Activated CD8-positive, alpha-beta T cell treated with anti-CD3 and anti-CD28 coated beads for 36 hours (primary cell): ENCODE results near the gene WDR54. TPM values are rescaled to one million over a fixed set of nuclear protein-coding genes. Genes with fewer than 3 reads are reported as not detected.

Experiments
- ATAC-seq: fragments of 200-7000 bp; cut with Tn5 transposase; one replicate; pipeline ENCODE4 v1.10.0; 2021; ENCODE audit warnings: mild to moderate bottlenecking, moderate library complexity
- CTCF ChIA-PET: fragments of 350-600 bp; sonication (Branson Sonifier 250); formaldehyde crosslinking; loops from one replicate; lab custom pipeline; 2021; ENCODE audit warnings: antibody characterized with exemption; lab: Charles Lee
- POLR2A ChIA-PET: fragments of 350-600 bp; sonication (Branson Sonifier 250); formaldehyde crosslinking; loops from one replicate; lab custom pipeline; 2021; ENCODE audit warnings: antibody characterized with exemption; lab: Charles Lee
- DNase-seq: peaks from one replicate; pipeline ENCODE4 v3.0.0-alpha.2; 2020
- H3K27ac Mint-ChIP-seq: one replicate; pipeline ENCODE4 v1.8.0; 2021; ENCODE audit warnings: mild to moderate bottlenecking, mixed read lengths
- H3K27me3 Mint-ChIP-seq: one replicate; pipeline ENCODE4 v1.8.0; 2021; ENCODE audit warnings: mixed read lengths
- H3K36me3 Mint-ChIP-seq: one replicate; pipeline ENCODE4 v1.8.0; 2021; ENCODE audit warnings: low read depth, mixed read lengths
- H3K4me1 Mint-ChIP-seq: one replicate; pipeline ENCODE4 v1.8.0; 2021; ENCODE audit warnings: low read depth, mixed read lengths
- H3K4me3 Mint-ChIP-seq: one replicate; pipeline ENCODE4 v1.8.0; 2021; ENCODE audit warnings: mild to moderate bottlenecking, moderate library complexity, mixed read lengths
- H3K9me3 Mint-ChIP-seq: one replicate; pipeline ENCODE4 v1.8.0; 2021; ENCODE audit warnings: mixed read lengths
- CTCF ChIP-seq: fragments of 200-600 bp; IDR thresholded peaks from one replicate; pipeline ENCODE4 v1.8.0; 2022; ENCODE audit warnings: antibody characterized with exemption, mild to moderate bottlenecking
- intact Hi-C: fragments of 100-400 bp; cut with micrococcal nuclease; formaldehyde crosslinking; loops from one replicate; pipeline ENCODE4 v1.10.0; 2022
- total RNA-seq, 2 experiments: library from RNA; stranded (reverse); gene quantifications; one replicate each; pipeline ENCODE4 v1.2.3, GENCODE V29; 2021

WDR54 gene
- total RNA-seq, 2 experiments from 2014 or later = 129 to 132 TPM

GRCh38 chr2:74424139-74424992 lies 2.8 kb downstream of the WDR54 start:
- H3K36me3 Mint-ChIP-seq = peaks cover 20% of the 10 kb centered on the region
- H3K4me1 Mint-ChIP-seq = peaks cover 18% of the 10 kb centered on the region
- intact Hi-C loops = no loop called here
- no peaks in the 10 kb centered on the region for H3K9me3 Mint-ChIP-seq
- TF ChIP-seq CTCF = no peak
- CTCF ChIA-PET = interaction anchor here (0.6 to 1.0 kb wide), 3 partner anchors 9 to 59 kb away, joined by 3 to 4 read pairs (median 3); partner anchors contain the start of genes CCDC142 and TTC31
- ATAC-seq = no peak
- DNase-seq = no peak
- H3K4me3 Mint-ChIP-seq = no peak overlapping the region
- no peaks in the 10 kb centered on the region for H3K27me3 Mint-ChIP-seq
- POLR2A ChIA-PET = interaction anchor here (0.6 to 1.1 kb wide), 2 partner anchors 30 to 204 kb away, joined by 3 to 5 read pairs; partner anchors contain the start of gene INO80B
- H3K27ac Mint-ChIP-seq = no peak overlapping the region

GRCh38 chr2:74424995-74425406 lies 3.5 kb downstream of the WDR54 start:
- POLR2A ChIA-PET = no interaction called here
- TF ChIP-seq CTCF = no peak
- CTCF ChIA-PET = interaction anchor here (0.6 kb wide), 1 partner anchor 58 kb away, joined by 3 read pairs; the partner anchor contains the start of genes CCDC142 and TTC31
- Mint-ChIP-seq H3K4me1 (peaks cover 15% of the 10 kb centered on the region), H3K4me3 (no peak overlapping the region), H3K27ac (no peak overlapping the region), H3K9me3 (no peaks in the 10 kb centered on the region), H3K36me3 (peaks cover 20% of the 10 kb centered on the region), H3K27me3 (no peaks in the 10 kb centered on the region)
- intact Hi-C loops = no loop called here
- DNase-seq (no peak), ATAC-seq (no peak)

GRCh38 chr2:74425523-74425922 lies 4.0 kb downstream of the WDR54 start:
- ChIA-PET CTCF (no interaction called here), POLR2A (no interaction called here)
- DNase-seq (no peak), ATAC-seq (no peak)
- Mint-ChIP-seq H3K27me3 (no peaks in the 10 kb centered on the region), H3K4me3 (no peak overlapping the region), H3K4me1 (peaks cover 11% of the 10 kb centered on the region), H3K27ac (no peak overlapping the region), H3K36me3 (peaks cover 20% of the 10 kb centered on the region), H3K9me3 (no peaks in the 10 kb centered on the region)
- TF ChIP-seq CTCF = no peak
- intact Hi-C loops = no loop called here

- Mint-ChIP-seq H3K4me3 (no peak overlapping the region), H3K9me3 (no peaks in the 10 kb centered on the region), H3K27me3 (no peaks in the 10 kb centered on the region), H3K36me3 (peaks cover 20% of the 10 kb centered on the region), H3K27ac (no peak overlapping the region), H3K4me1 (peaks cover 8% of the 10 kb centered on the region)
- DNase-seq = no peak
- intact Hi-C loops = no loop called here
- no peak for ATAC-seq
- no peak for TF ChIP-seq CTCF
- CTCF ChIA-PET = no interaction called here
- POLR2A ChIA-PET = interaction anchor here (1.1 kb wide), 1 partner anchor 14 kb away, joined by 3 read pairs; no protein-coding TSS in a partner anchor
Observed at GRCh38 chr2:74426181-74426758, 4.7 kb downstream of the WDR54 start.
